GM19193 (cell line): ENCODE measurements around the gene MSH2.

ENCODE experiments used
- POLR2A ChIP-seq: IDR thresholded peaks from 4 replicates; pipeline ENCODE4 v1.6.1; 2011; ENCODE audit not compliant: insufficient read depth, insufficient read length; ENCODE audit errors: extremely low read depth

Gene MSH2

GRCh38 chr2:47531378-47532042 is 128.6 kb downstream of the MSH2 start:
- no peak for TF ChIP-seq POLR2A
